Gastrocnemius medialis (tissue), 4 donors: ENCODE results near the gene TOMM20L. TPM values are rescaled to one million over a fixed set of nuclear protein-coding genes. Genes with fewer than 3 reads are reported as not detected.

ENCODE experiments used
- ATAC-seq, 2 donors: fragments of 150-250 bp; one replicate each; pipeline ENCODE4 v1.9.1; 2016
- DNase-seq, 2 donors: peaks; one replicate each; pipeline ENCODE4 v3.0.0-alpha.2; 2019
- H3K27ac ChIP-seq, 4 donors: fragments of 200-600 bp; sonication (generic); 1 replicate in 1 of 4; 2 replicates in 3 of 4; pipeline ENCODE4 v1.5.1; 2016 to 2018; ENCODE audit warnings: mild to moderate bottlenecking in 2 of 4, moderate library complexity in 1 of 4
- H3K27me3 ChIP-seq, 3 donors: fragments of 200-600 bp; sonication (generic) in 2 of 3; 1 replicate in 1 of 3; 2 replicates in 2 of 3; pipeline versions ENCODE4 v1.5.1 to v1.6.0; 2016 to 2019; ENCODE audit warnings: mild to moderate bottlenecking in 1 of 3, moderate library complexity in 1 of 3
- H3K36me3 ChIP-seq, 2 donors: fragments of 200-600 bp; sonication (generic) in 1 of 2; one replicate each; pipeline ENCODE4 v1.5.1; 2017 to 2018
- H3K4me1 ChIP-seq, 2 donors: fragments of 200-600 bp; sonication (generic) in 1 of 2; one replicate each; pipeline ENCODE4 v1.5.1; 2016 to 2017; ENCODE audit warnings: mild to moderate bottlenecking in 2 of 2
- H3K4me3 ChIP-seq, 4 donors: fragments of 200-600 bp; sonication (generic) in 3 of 4; 1 replicate in 1 of 4; 2 replicates in 3 of 4; pipeline ENCODE4 v1.5.1; 2016 to 2019; ENCODE audit warnings: mild to moderate bottlenecking in 2 of 4
- H3K9me3 ChIP-seq, 3 donors: fragments of 200-600 bp; sonication (generic) in 2 of 3; 1 replicate in 1 of 3; 2 replicates in 2 of 3; pipeline ENCODE4 v1.5.1; 2016 to 2019
- CTCF ChIP-seq, 5 experiments: fragments of 450-650 bp in 3 of 5; fragments of 200-600 bp in 2 of 5; sonication (generic) in 2 of 5; IDR thresholded peaks in 4 of 5; conservative IDR thresholded peaks in 1 of 5; 1 replicate in 4 of 5; 2 replicates in 1 of 5; pipeline ENCODE4 v1.5.1; 2016 to 2019; ENCODE audit warnings: antibody characterized with exemption in 5 of 5, mild to moderate bottlenecking in 3 of 5, moderate library complexity in 3 of 5
- POLR2A ChIP-seq, 2 donors: fragments of 450-650 bp; IDR thresholded peaks; one replicate each; pipeline ENCODE4 v1.6.1; 2017; ENCODE audit warnings: antibody characterized with exemption in 2 of 2, mild to moderate bottlenecking in 2 of 2, moderate library complexity in 2 of 2
- in situ Hi-C, 4 donors: fragments of 200-750 bp; cut with MboI; loops; one replicate each; pipeline versions ENCODE4 v1.15.0 to v1.8.0; 2017; ENCODE audit warnings: low sequenced_read_pairs in 4 of 4
- intact Hi-C: fragments of 100-400 bp; cut with DNase I; formaldehyde crosslinking; loops from one replicate; pipeline ENCODE4 v1.15.1; 2023; ENCODE audit warnings: low total_unique reads
- total RNA-seq, 4 donors: library from RNA; depleted of rRNA; stranded (reverse); fragments of >200 nt; gene quantifications; one replicate each; pipeline versions ENCODE4 v1.1.0 to v1.2.3, GENCODE V29; 2016

TOMM20L gene
- total RNA-seq, 4 donors from 2014 or later = not detected

DNA sequence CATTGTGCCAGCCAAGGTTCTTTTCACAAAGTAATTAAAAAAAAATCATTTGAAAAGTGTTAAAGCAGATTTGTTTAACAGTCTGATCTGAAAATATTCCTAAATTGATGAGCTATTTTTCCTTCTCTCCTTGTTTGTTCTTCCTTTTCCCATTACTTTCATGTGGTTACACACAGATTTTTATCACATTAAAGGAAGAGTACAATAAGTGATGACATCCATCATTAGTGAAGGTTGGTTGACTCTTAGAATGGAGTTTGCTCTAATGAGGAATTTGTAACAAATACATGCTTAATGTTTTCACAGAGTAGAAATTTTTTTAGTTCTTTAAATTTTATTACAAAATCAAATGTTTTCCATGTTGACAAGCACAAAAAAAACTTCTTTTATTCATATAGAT is 18.9 kb upstream of the TOMM20L start:
- DNase-seq = no peak
- Histone ChIP-seq H3K4me3 (no peak overlapping the region), H3K27me3 (no peaks in the 10 kb centered on the region), H3K9me3 (no peaks in the 10 kb centered on the region), H3K27ac (no peak overlapping the region), H3K4me1 (no peaks in the 10 kb centered on the region), H3K36me3 (peaks cover 0 to 15% of the 10 kb centered on the region in 2 donors)
- TF ChIP-seq POLR2A (IDR thresholded peaks at IDR 0.05) = no peak
- no peak for TF ChIP-seq CTCF (IDR thresholded peaks at IDR 0.05 in 4 of 5, conservative IDR thresholded peaks at IDR 0.05 in 1 of 5)
- ATAC-seq = no peak
- intact Hi-C loops = no loop called here
- in situ Hi-C loops = loop anchor here in 1 of 4 donors (25.0 kb wide), 1 partner anchor 264 kb away; no protein-coding TSS in a partner anchor

DNA sequence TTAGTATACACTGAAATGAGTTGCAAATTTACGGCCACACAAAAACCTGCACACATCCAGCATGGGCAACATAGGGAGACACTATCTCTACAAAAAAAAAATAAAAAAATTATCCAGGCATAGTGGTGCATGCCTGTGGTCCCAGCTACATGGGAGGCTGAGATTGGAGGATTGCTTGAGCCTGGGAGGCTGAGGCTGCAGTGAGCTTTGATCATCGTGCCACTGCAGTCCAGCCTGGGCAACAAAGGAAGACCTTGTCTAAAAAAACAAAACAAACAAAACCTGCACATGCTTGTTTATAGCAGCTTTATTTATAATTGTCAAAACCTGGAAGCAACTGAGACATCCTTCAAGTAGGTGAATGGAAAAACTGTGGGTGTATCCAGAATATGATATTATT is 4.9 kb upstream of the TOMM20L start:
- intact Hi-C loops = loop anchor here (10.0 kb wide), 1 partner anchor 286 kb away; no protein-coding TSS in a partner anchor
- no peak for ATAC-seq
- H3K27me3 ChIP-seq = no peaks in the 10 kb centered on the region
- no peak for DNase-seq
- no peak overlapping the region for H3K27ac ChIP-seq
- no peaks in the 10 kb centered on the region for H3K36me3 ChIP-seq
- TF ChIP-seq CTCF (IDR thresholded peaks at IDR 0.05 in 4 of 5, conservative IDR thresholded peaks at IDR 0.05 in 1 of 5) (no peak), POLR2A (IDR thresholded peaks at IDR 0.05) (no peak)
- peaks cover 0 to 4% of the 10 kb centered on the region in 2 donors for H3K4me1 ChIP-seq
- no peaks in the 10 kb centered on the region for H3K9me3 ChIP-seq
- H3K4me3 ChIP-seq = no peak overlapping the region
- in situ Hi-C loops = loop anchor here in 2 of 4 donors (10.0 to 25.0 kb wide), 2 partner anchors 279 to 286 kb away; no protein-coding TSS in a partner anchor

- peak overlapping the region; percentile 52 to 68 (median 57) for H3K4me3 ChIP-seq
- peak; percentile 24 to 42 for ATAC-seq
- no peak for DNase-seq
- no peaks in the 10 kb centered on the region for H3K9me3 ChIP-seq
- TF ChIP-seq POLR2A (IDR thresholded peaks at IDR 0.05) (no peak), CTCF (IDR thresholded peaks at IDR 0.05 in 4 of 5, conservative IDR thresholded peaks at IDR 0.05 in 1 of 5) (no peak)
- H3K36me3 ChIP-seq = no peaks in the 10 kb centered on the region
- H3K27ac ChIP-seq = peak overlapping the region in 3 of 4 donors; percentile 44 to 63 (median 60)
- in situ Hi-C loops = loop anchor here in 2 of 4 donors (10.0 to 25.0 kb wide), 2 partner anchors 283 to 291 kb away; no protein-coding TSS in a partner anchor
- no peaks in the 10 kb centered on the region for H3K27me3 ChIP-seq
- intact Hi-C loops = loop anchor here (10.0 kb wide), 1 partner anchor 291 kb away; no protein-coding TSS in a partner anchor
- H3K4me1 ChIP-seq = peaks cover 0 to 4% of the 10 kb centered on the region in 2 donors
These were observed 243 bp upstream of the TOMM20L start for GRCh38 chr14:58395562-58395811.

DNA sequence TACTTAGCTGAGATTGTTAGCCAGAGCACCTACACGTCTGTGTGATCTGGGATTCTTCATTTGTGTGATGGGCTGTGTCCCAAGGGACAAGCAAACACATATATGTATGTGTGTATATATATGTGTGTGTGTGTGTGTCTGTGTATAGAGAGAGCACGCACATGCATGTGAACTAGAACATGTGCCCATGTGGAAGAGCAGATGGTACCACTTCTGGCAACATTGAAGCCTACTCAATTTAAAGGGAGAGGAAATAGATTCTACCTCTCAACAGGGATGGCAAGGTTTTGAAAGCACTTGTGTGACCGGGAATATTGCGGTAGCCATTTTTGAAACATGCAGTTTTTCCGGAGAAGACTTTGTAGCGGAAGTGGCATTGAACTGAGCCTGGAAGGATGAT is 1.4 kb downstream of the TOMM20L start:
- in situ Hi-C loops (loop anchor here in 2 of 4 donors (10.0 to 25.0 kb wide), 2 partner anchors 285 to 292 kb away; no protein-coding TSS in a partner anchor), intact Hi-C loops (loop anchor here (10.0 kb wide), 1 partner anchor 292 kb away; no protein-coding TSS in a partner anchor)
- Histone ChIP-seq H3K27me3 (no peaks in the 10 kb centered on the region), H3K4me3 (no peak overlapping the region), H3K4me1 (peaks cover 0 to 4% of the 10 kb centered on the region in 2 donors), H3K9me3 (no peaks in the 10 kb centered on the region), H3K27ac (no peak overlapping the region), H3K36me3 (no peaks in the 10 kb centered on the region)
- ATAC-seq = no peak
- DNase-seq = no peak
- no peak for TF ChIP-seq POLR2A (IDR thresholded peaks at IDR 0.05)
- no peak for TF ChIP-seq CTCF (IDR thresholded peaks at IDR 0.05 in 4 of 5, conservative IDR thresholded peaks at IDR 0.05 in 1 of 5)

GRCh38 chr14:58398495-58398894 is 2.8 kb downstream of the TOMM20L start:
- ATAC-seq (no peak), DNase-seq (no peak)
- intact Hi-C loops = loop anchor here (10.0 kb wide), 1 partner anchor 294 kb away; no protein-coding TSS in a partner anchor
- no peak for TF ChIP-seq CTCF (IDR thresholded peaks at IDR 0.05 in 4 of 5, conservative IDR thresholded peaks at IDR 0.05 in 1 of 5)
- no peak for TF ChIP-seq POLR2A (IDR thresholded peaks at IDR 0.05)
- no peaks in the 10 kb centered on the region for H3K36me3 ChIP-seq
- H3K4me3 ChIP-seq = no peak overlapping the region
- H3K4me1 ChIP-seq = peaks cover 0 to 4% of the 10 kb centered on the region in 2 donors
- H3K27me3 ChIP-seq = no peaks in the 10 kb centered on the region
- H3K27ac ChIP-seq = no peak overlapping the region
- no peaks in the 10 kb centered on the region for H3K9me3 ChIP-seq
- in situ Hi-C loops = loop anchor here in 2 of 4 donors (10.0 to 25.0 kb wide), 2 partner anchors 286 to 294 kb away; no protein-coding TSS in a partner anchor
